OCI-LY1 (cell line): Measurements from ENCODE around the gene KCNN2.

Source experiments
- H2AFZ ChIP-seq: fragments of 200-600 bp; sonication (generic), shearing (Covaris generic); 2 replicates; pipeline ENCODE4 v1.6.0; 2014; ENCODE audit warnings: antibody characterized with exemption, mild to moderate bottlenecking, low read length
- H3F3A ChIP-seq: fragments of 200-600 bp; sonication (generic), shearing (Covaris generic); 2 replicates; pipeline ENCODE4 v1.6.0; 2014; ENCODE audit warnings: mild to moderate bottlenecking, antibody characterized with exemption, low read length, moderate library complexity; ENCODE audit not compliant: insufficient read depth
- H3K27ac ChIP-seq: fragments of 200-600 bp; sonication (generic); 2 replicates; pipeline ENCODE4 v1.5.1; 2014; ENCODE audit warnings: low read length, mixed run types, mild to moderate bottlenecking, low read depth; ENCODE audit not compliant: poor library complexity, severe bottlenecking
- H3K27me3 ChIP-seq: fragments of 200-600 bp; sonication (generic); 2 replicates; pipeline ENCODE4 v1.6.0; 2014; ENCODE audit warnings: antibody characterized with exemption, mild to moderate bottlenecking, low read length, moderate library complexity; ENCODE audit not compliant: insufficient read depth
- H3K36me3 ChIP-seq: fragments of 200-600 bp; sonication (generic); 2 replicates; pipeline ENCODE4 v1.6.1; 2014; ENCODE audit warnings: mild to moderate bottlenecking, antibody characterized with exemption, low read length, moderate library complexity, mixed read lengths; ENCODE audit not compliant: insufficient read depth
- H3K4me1 ChIP-seq: fragments of 200-600 bp; sonication (generic); 2 replicates; pipeline ENCODE4 v1.5.1; 2014; ENCODE audit warnings: mild to moderate bottlenecking, low read length, moderate library complexity; ENCODE audit not compliant: insufficient read depth, severe bottlenecking
- H3K4me2 ChIP-seq: fragments of 200-600 bp; sonication (generic), shearing (Covaris generic); 2 replicates; pipeline ENCODE4 v1.6.1; 2014; ENCODE audit warnings: low read length
- H3K4me3 ChIP-seq: fragments of 200-600 bp; sonication (generic); 2 replicates; pipeline ENCODE4 v1.5.1; 2014; ENCODE audit warnings: low read length, low read depth, mild to moderate bottlenecking, mixed read lengths; ENCODE audit not compliant: poor library complexity, severe bottlenecking
- H3K79me2 ChIP-seq: fragments of 200-600 bp; shearing (Covaris generic); 2 replicates; pipeline ENCODE4 v1.6.1; 2016; ENCODE audit warnings: mixed run types, low read length, mixed read lengths; ENCODE audit not compliant: insufficient read depth
- H3K9ac ChIP-seq: fragments of 200-600 bp; sonication (generic), shearing (Covaris generic); 2 replicates; pipeline ENCODE4 v1.6.1; 2014; ENCODE audit warnings: mild to moderate bottlenecking, low read length, mixed read lengths
- H3K9me2 ChIP-seq: fragments of 200-600 bp; sonication (generic), shearing (Covaris generic); 2 replicates; pipeline ENCODE4 v1.6.1; 2014; ENCODE audit warnings: low read depth, mild to moderate bottlenecking, low read length, mixed read lengths
- H3K9me3 ChIP-seq: fragments of 200-600 bp; shearing (Covaris generic); 2 replicates; pipeline ENCODE4 v1.6.1; 2014; ENCODE audit warnings: low read length, mixed read lengths
- H4K20me1 ChIP-seq: fragments of 200-600 bp; sonication (generic), shearing (Covaris generic); 2 replicates; pipeline ENCODE4 v1.6.0; 2016; ENCODE audit warnings: mild to moderate bottlenecking, low read length; ENCODE audit not compliant: insufficient read depth
- CTCF ChIP-seq: fragments of 200-600 bp; sonication (generic), shearing (Covaris generic); IDR thresholded peaks from 2 replicates; pipeline ENCODE4 v1.5.1; 2017; ENCODE audit warnings: mild to moderate bottlenecking, antibody characterized with exemption, low read length, moderate library complexity, mixed read lengths
- EZH2 ChIP-seq: fragments of 200-600 bp; sonication (generic), shearing (Covaris generic); IDR thresholded peaks from 2 replicates; pipeline ENCODE4 v1.8.0; 2017; ENCODE audit warnings: borderline replicate concordance, mixed run types, mild to moderate bottlenecking, antibody characterized with exemption, low read length, moderate library complexity, mixed read lengths

Gene KCNN2

GRCh38 chr5:114467729-114468128 lies 105.9 kb downstream of the KCNN2 start:
- H3K9ac ChIP-seq: no peak overlapping the region
- no peaks in the 10 kb centered on the region for H4K20me1 ChIP-seq
- no peak overlapping the region for H2AFZ ChIP-seq
- H3K9me3 ChIP-seq: no peaks in the 10 kb centered on the region
- no peaks in the 10 kb centered on the region for H3K4me1 ChIP-seq
- H3K36me3 ChIP-seq: no peaks in the 10 kb centered on the region
- no peak overlapping the region for H3K27ac ChIP-seq
- H3K9me2 ChIP-seq: no peaks in the 10 kb centered on the region
- H3K27me3 ChIP-seq: no peaks in the 10 kb centered on the region
- no peak for TF ChIP-seq CTCF
- no peak for TF ChIP-seq EZH2
- H3K79me2 ChIP-seq: no peaks in the 10 kb centered on the region
- no peaks in the 10 kb centered on the region for H3F3A ChIP-seq
- no peak overlapping the region for H3K4me2 ChIP-seq
- no peak overlapping the region for H3K4me3 ChIP-seq

GRCh38 chr5:114469372-114469771 lies 107.5 kb downstream of the KCNN2 start:
- Histone ChIP-seq H3K9ac (no peak overlapping the region), H3F3A (no peaks in the 10 kb centered on the region), H3K79me2 (no peaks in the 10 kb centered on the region), H2AFZ (no peak overlapping the region), H3K27ac (no peak overlapping the region), H3K27me3 (no peaks in the 10 kb centered on the region), H3K36me3 (no peaks in the 10 kb centered on the region), H3K9me2 (no peaks in the 10 kb centered on the region), H3K4me1 (no peaks in the 10 kb centered on the region), H3K9me3 (no peaks in the 10 kb centered on the region), H3K4me2 (no peak overlapping the region), H3K4me3 (no peak overlapping the region), H4K20me1 (no peaks in the 10 kb centered on the region)
- TF ChIP-seq EZH2 (no peak), CTCF (no peak)

GRCh38 chr5:114471529-114471928 lies 109.7 kb downstream of the KCNN2 start:
- no peaks in the 10 kb centered on the region for H3K9me2 ChIP-seq
- H2AFZ ChIP-seq: no peak overlapping the region
- H4K20me1 ChIP-seq: no peaks in the 10 kb centered on the region
- H3F3A ChIP-seq: no peaks in the 10 kb centered on the region
- H3K79me2 ChIP-seq: no peaks in the 10 kb centered on the region
- no peaks in the 10 kb centered on the region for H3K4me1 ChIP-seq
- no peak overlapping the region for H3K27ac ChIP-seq
- no peak overlapping the region for H3K9ac ChIP-seq
- H3K4me2 ChIP-seq: no peak overlapping the region
- H3K27me3 ChIP-seq: no peaks in the 10 kb centered on the region
- H3K4me3 ChIP-seq: no peak overlapping the region
- no peak for TF ChIP-seq CTCF
- no peak for TF ChIP-seq EZH2
- H3K36me3 ChIP-seq: no peaks in the 10 kb centered on the region
- no peaks in the 10 kb centered on the region for H3K9me3 ChIP-seq
